IMR-90 (cell line): ENCODE results near the gene NXPH4.

Experiments
- BHLHE40 ChIP-seq: fragments of 150-350 bp; IDR thresholded peaks from 2 replicates; pipeline ENCODE4 v1.6.1; 2016; ENCODE audit warnings: mild to moderate bottlenecking, low read depth, low read length
- CEBPB ChIP-seq: IDR thresholded peaks from 2 replicates; pipeline ENCODE4 v1.6.1; 2012; ENCODE audit warnings: low read depth, low read length, improper control_type of control experiment
- CHD1 ChIP-seq: IDR thresholded peaks from 2 replicates; pipeline ENCODE4 v1.6.1; 2012; ENCODE audit warnings: low read depth, low read length, improper control_type of control experiment
- CTCF ChIP-seq: conservative IDR thresholded peaks from 2 replicates; pipeline ENCODE4 v1.5.1; 2012; ENCODE audit warnings: mild to moderate bottlenecking, low read depth, low read length, improper control_type of control experiment
- ELK1 ChIP-seq: fragments of 150-350 bp; IDR thresholded peaks from 2 replicates; pipeline ENCODE4 v1.6.1; 2016; ENCODE audit warnings: low read depth, mild to moderate bottlenecking, low read length, moderate library complexity, borderline replicate concordance
- FOS ChIP-seq: fragments of 150-350 bp; IDR thresholded peaks from 2 replicates; pipeline ENCODE4 v1.6.1; 2016; ENCODE audit warnings: low read depth, low read length
- MAFK ChIP-seq: IDR thresholded peaks from 2 replicates; pipeline ENCODE4 v1.6.1; 2012; ENCODE audit warnings: low read depth, low read length, improper control_type of control experiment
- MXI1 ChIP-seq: IDR thresholded peaks from 2 replicates; pipeline ENCODE4 v1.6.1; 2012; ENCODE audit warnings: low read depth, mild to moderate bottlenecking, low read length, moderate library complexity, borderline replicate concordance
- POLR2A ChIP-seq: IDR thresholded peaks from 2 replicates; pipeline ENCODE4 v1.6.1; 2012; ENCODE audit warnings: mild to moderate bottlenecking, low read depth, low read length
- RAD21 ChIP-seq: IDR thresholded peaks from 2 replicates; pipeline ENCODE4 v1.6.1; 2012; ENCODE audit warnings: low read length, improper control_type of control experiment
- RCOR1 ChIP-seq: IDR thresholded peaks from 2 replicates; pipeline ENCODE4 v1.6.1; 2012; ENCODE audit warnings: mild to moderate bottlenecking, low read length, improper control_type of control experiment; ENCODE audit not compliant: insufficient replicate concordance
- RFX5 ChIP-seq: IDR thresholded peaks from 2 replicates; pipeline ENCODE4 v1.8.0; 2012; ENCODE audit warnings: low read depth, mild to moderate bottlenecking, low read length, moderate library complexity
- SMC3 ChIP-seq: fragments of 150-350 bp; IDR thresholded peaks from 2 replicates; pipeline ENCODE4 v1.6.1; 2016; ENCODE audit warnings: low read depth, mild to moderate bottlenecking, antibody characterized with exemption, low read length, moderate library complexity
- USF2 ChIP-seq: fragments of 150-350 bp; IDR thresholded peaks from 2 replicates; pipeline ENCODE4 v1.6.1; 2017; ENCODE audit warnings: mild to moderate bottlenecking, antibody characterized with exemption, low read length, low read depth

DNA sequence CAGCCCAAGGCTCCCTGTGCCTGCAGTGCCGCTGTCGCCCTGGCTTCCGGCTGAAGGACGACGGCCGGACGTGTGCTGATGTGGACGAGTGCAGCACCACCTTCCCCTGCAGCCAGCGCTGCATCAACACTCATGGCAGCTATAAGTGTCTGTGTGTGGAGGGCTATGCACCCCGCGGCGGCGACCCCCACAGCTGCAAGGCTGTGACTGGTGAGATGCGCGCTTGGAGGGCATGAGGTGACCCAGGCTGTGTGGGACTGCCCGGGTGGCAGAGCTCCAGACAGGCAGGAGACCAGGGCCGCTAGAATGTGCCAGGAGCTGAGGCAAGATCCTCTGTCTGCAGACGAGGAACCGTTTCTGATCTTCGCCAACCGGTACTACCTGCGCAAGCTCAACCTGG is 19.6 kb upstream of the NXPH4 start:
- TF ChIP-seq POLR2A (no peak), CTCF (no peak), CEBPB (no peak), FOS (no peak), CHD1 (no peak), ELK1 (no peak), RCOR1 (no peak), MXI1 (no peak), SMC3 (no peak), RFX5 (no peak), USF2 (no peak), MAFK (no peak), BHLHE40 (no peak), RAD21 (no peak)
